ENCODE measurements around the gene PLD1.
A peak's percentile ranks its signal among the peaks of the same experiment; 100 is the strongest.

PLD1 gene

GRCh38 chr3:171561596-171562323 is 248.5 kb downstream of the PLD1 start:
- DNase-seq (ENCODE audit: low spot score) = no peak

- no peak for DNase-seq (ENCODE audit: low spot score)
Measured at GRCh38 chr3:171559586-171559985, 250.7 kb downstream of the PLD1 start.

GRCh38 chr3:171558188-171558696 is 252.0 kb downstream of the PLD1 start:
- DNase-seq (ENCODE audit: low spot score) = no peak

GRCh38 chr3:171557173-171557572 is 253.1 kb downstream of the PLD1 start:
- no peak for DNase-seq (ENCODE audit: low spot score)

GRCh38 chr3:171556574-171557145 is 253.6 kb downstream of the PLD1 start:
- DNase-seq (ENCODE audit: low spot score) = no peak

GRCh38 chr3:171556148-171556547 is 254.1 kb downstream of the PLD1 start:
- DNase-seq (ENCODE audit: low spot score) = no peak

- peak; percentile 29 for DNase-seq (ENCODE audit: low spot score)
Measured at GRCh38 chr3:171553086-171553485, 257.2 kb downstream of the PLD1 start.

GRCh38 chr3:171552531-171552930 is 257.8 kb downstream of the PLD1 start:
- no peak for DNase-seq (ENCODE audit: low spot score)

GRCh38 chr3:171551296-171551695 is 259.0 kb downstream of the PLD1 start:
- DNase-seq (ENCODE audit: low spot score) = no peak
